OCI-LY7 (cell line): Measurements from ENCODE around the gene VPS9D1.

Experiments
- CTCF ChIP-seq: fragments of 200-600 bp; sonication (generic); conservative IDR thresholded peaks from 2 replicates; pipeline ENCODE4 v1.5.1; 2014; ENCODE audit warnings: mild to moderate bottlenecking, antibody characterized with exemption, low read length, moderate library complexity, mixed read lengths
- EZH2phosphoT487 ChIP-seq: fragments of 200-600 bp; sonication (generic); IDR thresholded peaks from 2 replicates; pipeline ENCODE4 v1.6.1; 2018; ENCODE audit warnings: low read depth, borderline replicate concordance, mild to moderate bottlenecking, mixed run types, antibody characterized with exemption, low read length, moderate library complexity, mixed read lengths

GRCh38 chr16:89716916-89717687 lies 3.6 kb downstream of the VPS9D1 start:
- TF ChIP-seq CTCF (no peak), EZH2phosphoT487 (no peak)
